PC-9 (cell line): ENCODE data around the gene CLDN7. TPM values are rescaled to one million over a fixed set of nuclear protein-coding genes. Genes with fewer than 3 reads are reported as not detected.

ENCODE experiments used
- Bru-seq: library from RNA; stranded (reverse); fragments of 400-500 nt; gene quantifications from one replicate; lab custom pipeline; 2021; lab: Mats Ljungman, UMichigan
- BruChase-seq, 2 experiments: library from RNA; stranded (reverse); fragments of 400-500 nt; gene quantifications; one replicate each; lab custom pipeline; 2021; lab: Mats Ljungman, UMichigan
- BruUV-seq: library from RNA; stranded (reverse); fragments of 400-500 nt; replicated peaks from 2 replicates; lab custom pipeline; 2021; lab: Mats Ljungman, UMichigan
- CTCF ChIA-PET: fragments of 300-600 bp; sonication (Branson Sonifier 250); formaldehyde crosslinking; loops from one replicate; lab custom pipeline; 2022; ENCODE audit warnings: antibody characterized with exemption; lab: Charles Lee
- POLR2A ChIA-PET: fragments of 300-600 bp; sonication (Branson Sonifier 250); formaldehyde crosslinking; loops from one replicate; lab custom pipeline; 2022; ENCODE audit warnings: antibody characterized with exemption; ENCODE audit not compliant: unreplicated experiment; lab: Charles Lee
- DNase-seq, 2 experiments: peaks; one replicate each; pipeline versions ENCODE4 v3.0.0 to v3.0.0-alpha.2; 2015 to 2022; ENCODE audit warnings: mixed read lengths in 1 of 2
- H2AFZ ChIP-seq: fragments of 200-600 bp; sonication (generic); 2 replicates; pipeline ENCODE4 v1.8.1; 2017; ENCODE audit warnings: antibody characterized with exemption
- H3F3A ChIP-seq: fragments of 200-600 bp; sonication (generic); 2 replicates; pipeline ENCODE4 v1.8.1; 2017; ENCODE audit warnings: antibody characterized with exemption, mild to moderate bottlenecking, low read depth; ENCODE audit not compliant: insufficient read depth
- H3K27ac ChIP-seq: fragments of 200-600 bp; sonication (generic); 2 replicates; pipeline ENCODE4 v1.6.1; 2016; ENCODE audit warnings: mixed run types
- H3K27me3 ChIP-seq: fragments of 200-600 bp; sonication (generic); 2 replicates; pipeline ENCODE4 v1.6.1; 2016; ENCODE audit warnings: low read depth, mixed run types; ENCODE audit not compliant: insufficient read depth
- H3K36me3 ChIP-seq: fragments of 200-600 bp; sonication (generic); 2 replicates; pipeline ENCODE4 v1.6.1; 2016; ENCODE audit warnings: low read depth, mixed run types
- H3K4me1 ChIP-seq: fragments of 200-600 bp; sonication (generic); replicated peaks from 2 replicates; pipeline ENCODE4 v1.6.1; 2016; ENCODE audit warnings: mixed run types; ENCODE audit not compliant: insufficient read depth
- H3K4me2 ChIP-seq: fragments of 200-600 bp; sonication (generic); 2 replicates; pipeline ENCODE4 v1.6.1; 2017; ENCODE audit warnings: mixed run types
- H3K4me3 ChIP-seq: fragments of 200-600 bp; sonication (generic); 2 replicates; pipeline ENCODE4 v1.6.1; 2016; ENCODE audit warnings: mixed run types
- H3K79me2 ChIP-seq: fragments of 200-600 bp; sonication (generic); 2 replicates; pipeline ENCODE4 v1.6.1; 2017; ENCODE audit warnings: low read depth, mixed run types
- H3K9me2 ChIP-seq: fragments of 200-600 bp; sonication (generic); 2 replicates; pipeline ENCODE4 v1.8.1; 2017; ENCODE audit warnings: mild to moderate bottlenecking; ENCODE audit not compliant: insufficient read depth
- H3K9me3 ChIP-seq: fragments of 200-600 bp; sonication (generic); 2 replicates; pipeline ENCODE4 v1.8.1; 2016; ENCODE audit warnings: low read depth; ENCODE audit not compliant: insufficient read depth
- H4K20me1 ChIP-seq: fragments of 200-600 bp; sonication (generic); 2 replicates; pipeline ENCODE4 v1.8.1; 2017; ENCODE audit not compliant: insufficient read depth
- EZH2 ChIP-seq: fragments of 200-600 bp; sonication (generic); IDR thresholded peaks from 2 replicates; pipeline ENCODE4 v1.8.0; 2017; ENCODE audit warnings: antibody characterized with exemption, low read depth
- intact Hi-C: fragments of 100-400 bp; cut with micrococcal nuclease; formaldehyde crosslinking; loops from one replicate; pipeline ENCODE4 v1.10.0; 2022; ENCODE audit not compliant: unreplicated experiment
- long read RNA-seq: library from polyadenylated mRNA; stranded (forward); transcript quantifications from one replicate; pipeline ENCODE4 v2.0.0, GENCODE V29; 2022
- total RNA-seq: library from RNA; stranded (reverse); gene quantifications from 2 replicates; pipeline ENCODE4 v1.2.3, GENCODE V29; 2021
- TF ChIP-seq, protein P1 (sequence below): fragments of 200-600 bp; sonication (generic); conservative IDR thresholded peaks from 2 replicates; pipeline ENCODE4 v1.6.1; 2017; ENCODE audit warnings: mixed run types, antibody characterized with exemption, mild to moderate bottlenecking, moderate library complexity

CLDN7 gene, protein sequence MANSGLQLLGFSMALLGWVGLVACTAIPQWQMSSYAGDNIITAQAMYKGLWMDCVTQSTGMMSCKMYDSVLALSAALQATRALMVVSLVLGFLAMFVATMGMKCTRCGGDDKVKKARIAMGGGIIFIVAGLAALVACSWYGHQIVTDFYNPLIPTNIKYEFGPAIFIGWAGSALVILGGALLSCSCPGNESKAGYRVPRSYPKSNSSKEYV
- total RNA-seq (390 and 442 TPM in 2 replicates), Bru-seq, nascent RNA (percentile 96 among the genes with signal in this experiment), BruChase-seq, experiment 1, labeled RNA remaining after a 2-hour chase (percentile 99 among the genes with signal in this experiment), BruChase-seq, experiment 2, labeled RNA remaining after a 6-hour chase (percentile 100 among the genes with signal in this experiment)
- long read RNA-seq, transcript CLDN7-201 (4 exons, 1,542 nt), result major isoform, 335 of 439 reads
- long read RNA-seq, transcript CLDN7-202 (5 exons, 1,228 nt), result minor isoform, 32 of 439 reads
- long read RNA-seq, transcript CLDN7-207 (3 exons, 485 nt), result minor isoform, 29 of 439 reads
- long read RNA-seq, partial matches to known transcripts, result 5 of 439 reads
- long read RNA-seq, other reads (novel, unspliced or antisense), result 36 of 439 reads

DNA sequence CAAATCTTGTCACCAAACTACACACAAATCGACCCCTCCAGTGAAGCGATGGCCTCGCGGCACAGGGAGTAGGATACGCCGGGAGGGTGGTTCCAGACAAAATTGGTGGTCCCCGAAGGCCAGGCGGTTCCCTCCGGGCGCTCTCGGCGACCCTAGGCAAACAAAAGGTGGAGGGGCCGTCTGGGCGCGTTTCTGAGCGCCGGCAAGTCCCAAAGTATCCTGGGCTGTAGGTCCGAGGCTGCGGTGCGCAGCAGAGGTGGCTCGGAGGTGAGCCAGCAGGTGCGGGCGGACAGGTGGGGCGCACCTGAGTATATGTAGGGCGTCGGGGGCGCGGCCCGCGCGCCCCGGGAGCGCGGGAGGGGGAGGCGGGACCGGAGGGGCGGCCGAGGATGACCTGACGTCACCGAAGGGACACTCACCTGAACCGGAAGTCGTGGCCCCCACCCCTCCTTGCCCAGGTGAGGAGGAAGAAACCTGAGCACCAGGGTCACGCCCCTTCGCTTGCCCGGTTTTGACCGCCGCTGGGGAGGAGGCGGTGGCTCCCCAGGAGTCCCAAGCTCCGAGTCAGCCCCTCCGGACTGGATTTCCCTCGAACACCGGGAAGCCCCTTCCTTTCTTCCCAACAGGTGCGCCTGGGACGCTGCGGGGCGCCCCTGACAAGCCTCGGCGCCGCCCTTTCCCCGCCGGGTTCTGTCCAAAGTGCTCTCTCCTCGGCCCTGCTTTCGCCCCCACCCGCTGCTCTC, at the start of gene CLDN7:
Gene CLDN7 (minus strand): TSS at position 287 of the 743 bp plus-strand sequence. CDS start 435 bp downstream, outside the sequence.
- H3K27ac ChIP-seq, result peak within 1 kb of the TSS; percentile 100
- no peak for TF ChIP-seq EZH2
- TF ChIP-seq, protein P1, sequence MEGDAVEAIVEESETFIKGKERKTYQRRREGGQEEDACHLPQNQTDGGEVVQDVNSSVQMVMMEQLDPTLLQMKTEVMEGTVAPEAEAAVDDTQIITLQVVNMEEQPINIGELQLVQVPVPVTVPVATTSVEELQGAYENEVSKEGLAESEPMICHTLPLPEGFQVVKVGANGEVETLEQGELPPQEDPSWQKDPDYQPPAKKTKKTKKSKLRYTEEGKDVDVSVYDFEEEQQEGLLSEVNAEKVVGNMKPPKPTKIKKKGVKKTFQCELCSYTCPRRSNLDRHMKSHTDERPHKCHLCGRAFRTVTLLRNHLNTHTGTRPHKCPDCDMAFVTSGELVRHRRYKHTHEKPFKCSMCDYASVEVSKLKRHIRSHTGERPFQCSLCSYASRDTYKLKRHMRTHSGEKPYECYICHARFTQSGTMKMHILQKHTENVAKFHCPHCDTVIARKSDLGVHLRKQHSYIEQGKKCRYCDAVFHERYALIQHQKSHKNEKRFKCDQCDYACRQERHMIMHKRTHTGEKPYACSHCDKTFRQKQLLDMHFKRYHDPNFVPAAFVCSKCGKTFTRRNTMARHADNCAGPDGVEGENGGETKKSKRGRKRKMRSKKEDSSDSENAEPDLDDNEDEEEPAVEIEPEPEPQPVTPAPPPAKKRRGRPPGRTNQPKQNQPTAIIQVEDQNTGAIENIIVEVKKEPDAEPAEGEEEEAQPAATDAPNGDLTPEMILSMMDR, result no peak; the same call in 1 of the 2 replicates
- no peaks in the 10 kb centered on the region for H3K9me2 ChIP-seq
- POLR2A ChIA-PET, result interaction anchor here (0.6 kb wide), 2 partner anchors 21 to 142 kb away, joined by 3 read pairs; partner anchors contain the start of gene TMEM256
- BruUV-seq, result no TSS peak
- peaks cover 29% of the 10 kb centered on the region for H3K36me3 ChIP-seq
- CTCF ChIA-PET, result interaction anchor here (0.7 to 1.5 kb wide), 2 partner anchors 11 to 298 kb away, joined by 3 read pairs; partner anchors contain the start of gene CTDNEP1
- intact Hi-C loops, result loop anchor here (1.0 to 5.0 kb wide), 8 partner anchors 10 to 580 kb away; partner anchors contain the start of genes EIF5A, ELP5, POLR2A and SLC35G6
- no peaks in the 10 kb centered on the region for H3K27me3 ChIP-seq
- peak within 1 kb of the TSS; percentile 97 for H3K4me3 ChIP-seq
- H3K4me2 ChIP-seq, result peak within 1 kb of the TSS; percentile 98
- peak; percentile 95 to 99 for DNase-seq
- H2AFZ ChIP-seq, result peak within 1 kb of the TSS; percentile 49
- H3K79me2 ChIP-seq, result peaks cover 57% of the 10 kb centered on the region
- peaks cover 25% of the 10 kb centered on the region for H4K20me1 ChIP-seq
- peaks cover 40% of the 10 kb centered on the region for H3K4me1 ChIP-seq
- no peaks in the 10 kb centered on the region for H3K9me3 ChIP-seq
- peaks cover 70% of the 10 kb centered on the region for H3F3A ChIP-seq

DNA sequence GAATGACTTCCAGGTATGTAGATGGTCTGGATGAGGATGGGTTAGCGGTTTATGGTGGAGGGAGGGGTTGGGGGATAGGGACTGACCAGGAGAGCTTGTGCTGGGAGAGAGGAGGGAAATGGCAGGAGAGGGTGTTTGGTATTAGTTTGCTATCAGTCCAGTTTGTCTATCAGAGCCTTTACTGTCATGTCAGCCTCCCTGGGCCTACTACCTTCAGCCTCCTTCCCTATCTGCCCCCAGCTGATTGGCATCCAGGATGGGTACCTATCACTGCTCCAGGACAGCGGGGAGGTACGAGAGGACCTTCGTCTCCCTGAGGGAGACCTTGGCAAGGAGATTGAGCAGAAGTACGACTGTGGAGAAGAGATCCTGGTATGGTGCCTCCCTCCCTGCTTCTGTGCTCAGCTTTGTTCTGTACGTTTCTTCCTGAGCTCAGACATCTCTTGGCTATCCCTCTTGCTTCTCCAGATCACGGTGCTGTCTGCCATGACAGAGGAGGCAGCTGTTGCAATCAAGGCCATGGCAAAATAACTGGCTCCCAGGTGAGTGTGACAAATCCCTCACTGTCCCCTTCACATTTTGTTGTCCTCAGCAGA, 48.9 kb upstream of the CLDN7 start:
- Histone ChIP-seq H3K4me2 (peak overlapping the region; percentile 98), H4K20me1 (peaks cover 56% of the 10 kb centered on the region), H2AFZ (no peak overlapping the region), H3K4me1 (peaks cover 45% of the 10 kb centered on the region), H3K27ac (peak overlapping the region; percentile 68; the same call in 1 of the 2 replicates), H3K27me3 (no peaks in the 10 kb centered on the region), H3F3A (peaks cover 82% of the 10 kb centered on the region), H3K9me2 (no peaks in the 10 kb centered on the region), H3K79me2 (peaks cover 68% of the 10 kb centered on the region), H3K36me3 (peaks cover 44% of the 10 kb centered on the region), H3K9me3 (no peaks in the 10 kb centered on the region), H3K4me3 (no peak overlapping the region)
- ChIA-PET POLR2A (no interaction called here), CTCF (no interaction called here)
- intact Hi-C loops, result no loop called here
- no peak for DNase-seq
- no peak for TF ChIP-seq EZH2
- TF ChIP-seq, protein P1, result no peak
- BruUV-seq, result no TSS peak
